Small intestine (tissue), 7 donors: ENCODE measurements around the gene ZSCAN16. TPM values are rescaled to one million over a fixed set of nuclear protein-coding genes. Genes with fewer than 3 reads are reported as not detected.

ENCODE experiments used
- DNase-seq, 2 donors: peaks; one replicate each; pipeline versions ENCODE4 v3.0.0 to v3.0.0-alpha.2; 2013
- FAIRE-seq: peaks from 2 replicates; lab custom pipeline; 2012; peaks lifted over from hg19 to GRCh38; lab: Jason Lieb, UNC
- H3K27ac ChIP-seq, 3 donors: one replicate each; pipeline ENCODE4 v1.5.1; 2013; ENCODE audit warnings: low read length in 2 of 3, mild to moderate bottlenecking in 2 of 3, control low read depth in 1 of 3, inconsistent platforms in 1 of 3, low read depth in 1 of 3, moderate library complexity in 1 of 3
- H3K27me3 ChIP-seq, 3 donors: one replicate each; pipeline ENCODE4 v1.6.1; 2013; ENCODE audit warnings: low read length in 3 of 3, inconsistent platforms in 1 of 3; ENCODE audit not compliant: control insufficient read depth in 3 of 3, insufficient read depth in 3 of 3
- H3K36me3 ChIP-seq, 3 donors: one replicate each; pipeline ENCODE4 v1.6.1; 2013; ENCODE audit warnings: low read length in 3 of 3, inconsistent platforms in 1 of 3, low read depth in 1 of 3, mild to moderate bottlenecking in 1 of 3, moderate library complexity in 1 of 3; ENCODE audit not compliant: control insufficient read depth in 3 of 3, insufficient read depth in 2 of 3
- H3K4me1 ChIP-seq, 3 donors: one replicate each; pipeline ENCODE4 v1.6.1; 2013; ENCODE audit warnings: low read length in 2 of 3, inconsistent platforms in 1 of 3, low read depth in 1 of 3, mild to moderate bottlenecking in 1 of 3, moderate library complexity in 1 of 3; ENCODE audit not compliant: control insufficient read depth in 3 of 3, insufficient read depth in 2 of 3
- H3K4me3 ChIP-seq, 3 donors: one replicate each; pipeline ENCODE4 v1.5.1; 2013; ENCODE audit warnings: low read length in 3 of 3, control low read depth in 1 of 3, inconsistent platforms in 1 of 3, low read depth in 1 of 3, mild to moderate bottlenecking in 1 of 3, moderate library complexity in 1 of 3
- H3K9me3 ChIP-seq, 2 donors: one replicate each; pipeline ENCODE4 v1.6.1; 2013; ENCODE audit warnings: low read depth in 1 of 2, low read length in 1 of 2; ENCODE audit not compliant: control insufficient read depth in 2 of 2, insufficient read depth in 1 of 2
- WGBS, 3 donors: extraction: QIAGEN DNeasy Blood & Tissue Kit; methylation state at CpG; one replicate each; pipeline ENCODE4 v1.1.7; 2013; 5-methylcytosine and 5-hydroxymethylcytosine counted together
- polyA plus RNA-seq, 4 donors: library from polyadenylated mRNA; stranded (reverse) in 3 of 4; unstranded in 1 of 4; fragments of 200-250 nt in 3 of 4; fragments of 120-200 nt in 1 of 4; gene quantifications; one replicate each; pipeline versions ENCODE4 v1.2.1 to v1.2.3, GENCODE V29; 2013
- donor health status: healthy with polysubstance abuse.
- donor health status: control.
- donor health status: control.
- donor health status: Bipolar disorder and iron deficiency.
- donor health status: healthy.

Gene ZSCAN16
- polyA plus RNA-seq, 4 donors, result 8.6 to 15.4 (median 10.5) TPM

DNA sequence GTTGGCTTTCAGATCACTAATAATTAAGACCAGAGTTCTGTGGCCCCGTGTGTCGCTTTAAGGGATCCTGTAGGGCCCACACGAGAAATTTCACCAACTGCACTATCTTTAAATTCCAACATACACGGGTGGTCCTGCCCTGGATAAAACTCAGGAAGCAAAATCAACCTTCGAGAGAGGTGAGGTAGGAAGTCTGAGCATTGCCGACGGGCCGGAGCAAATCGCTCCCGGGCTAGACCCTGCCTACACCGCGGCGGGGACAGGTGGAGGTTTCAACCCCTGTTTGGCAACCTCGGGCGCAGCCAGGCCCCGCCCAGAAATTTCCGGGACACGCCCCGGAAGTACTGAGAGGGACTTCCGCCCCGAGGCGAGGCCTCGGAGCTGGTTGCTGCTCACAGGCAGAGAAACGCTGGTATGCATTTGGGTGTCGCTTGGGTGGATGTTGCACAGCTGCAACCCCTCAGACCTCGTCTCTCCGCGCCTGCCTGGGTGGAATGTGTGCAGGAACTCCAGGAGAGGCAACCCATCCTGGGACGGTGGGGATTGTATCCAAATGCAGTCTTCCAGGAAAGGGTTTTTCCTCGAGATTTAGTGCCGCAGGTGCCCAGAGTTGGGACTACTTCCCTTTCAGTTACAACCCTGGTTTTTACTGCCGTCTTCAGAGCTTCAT lies 37.1 kb downstream of the ZSCAN16 start:
- DNase-seq, result peak; percentile 65 to 91
- FAIRE-seq, result no peak
- H3K9me3 ChIP-seq, result no peaks in the 10 kb centered on the region
- no peaks in the 10 kb centered on the region for H3K36me3 ChIP-seq
- peak overlapping the region; percentile 43 to 67 (median 47) for H3K4me3 ChIP-seq
- 4 to 20% (median 18%) methylated on average over 32 of the region's 32 CpGs for WGBS, 3 donors
- H3K4me1 ChIP-seq, result peaks cover 0 to 3% (median 0%) of the 10 kb centered on the region in 3 donors
- peak overlapping the region in 1 of 3 donors; percentile 41 for H3K27ac ChIP-seq
- H3K27me3 ChIP-seq, result no peaks in the 10 kb centered on the region

GRCh38 chr6:28165563-28165962 lies 41.2 kb downstream of the ZSCAN16 start:
- FAIRE-seq, result no peak
- 73 to 86% (median 77%) methylated on average over 1 of the region's 1 CpG for WGBS, 3 donors
- no peak for DNase-seq

DNA sequence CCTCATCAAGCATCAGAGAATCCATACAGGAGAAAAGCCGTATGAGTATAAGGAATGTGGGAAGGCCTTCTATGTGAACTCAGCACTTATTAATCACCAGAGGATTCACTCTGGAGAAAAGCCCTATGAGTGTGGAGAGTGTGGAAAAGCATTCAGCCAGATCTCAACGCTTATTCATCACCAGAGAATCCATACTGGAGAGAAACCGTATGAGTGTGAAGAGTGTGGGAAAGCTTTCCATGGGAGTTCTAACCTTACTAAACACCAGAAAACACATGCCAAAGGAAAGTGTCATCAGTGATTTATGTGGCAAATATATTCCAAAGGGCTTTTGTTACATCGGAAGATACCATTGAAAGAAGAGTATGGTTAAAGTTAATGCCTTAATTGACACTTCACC lies 42.7 kb downstream of the ZSCAN16 start:
- H3K4me1 ChIP-seq, result no peaks in the 10 kb centered on the region
- FAIRE-seq (no peak), DNase-seq (no peak)
- H3K4me3 ChIP-seq, result no peak overlapping the region
- H3K9me3 ChIP-seq, result no peaks in the 10 kb centered on the region
- H3K27me3 ChIP-seq, result no peaks in the 10 kb centered on the region
- no peaks in the 10 kb centered on the region for H3K36me3 ChIP-seq
- no peak overlapping the region for H3K27ac ChIP-seq
- 85 to 87% (median 86%) methylated on average over 4 of the region's 4 CpGs for WGBS, 3 donors

More at GRCh38 chr6:28165563-28165962, 41.2 kb downstream of the ZSCAN16 start:
- Histone ChIP-seq H3K27me3 (no peaks in the 10 kb centered on the region), H3K27ac (no peak overlapping the region), H3K36me3 (no peaks in the 10 kb centered on the region), H3K9me3 (no peaks in the 10 kb centered on the region), H3K4me3 (no peak overlapping the region), H3K4me1 (peaks cover 0 to 3% (median 0%) of the 10 kb centered on the region in 3 donors)

GRCh38 chr6:28167926-28168325 lies 43.5 kb downstream of the ZSCAN16 start:
- no peaks in the 10 kb centered on the region for H3K27me3 ChIP-seq
- WGBS, 3 donors, result 56 to 71% (median 58%) methylated on average over 1 of the region's 1 CpG
- no peaks in the 10 kb centered on the region for H3K9me3 ChIP-seq
- no peaks in the 10 kb centered on the region for H3K4me1 ChIP-seq
- H3K27ac ChIP-seq, result no peak overlapping the region
- no peak for DNase-seq
- H3K4me3 ChIP-seq, result no peak overlapping the region
- no peak for FAIRE-seq
- no peaks in the 10 kb centered on the region for H3K36me3 ChIP-seq

GRCh38 chr6:28171271-28171670 lies 46.9 kb downstream of the ZSCAN16 start:
- Histone ChIP-seq H3K27me3 (peaks cover 0 to 3% (median 2%) of the 10 kb centered on the region in 3 donors), H3K36me3 (no peaks in the 10 kb centered on the region), H3K9me3 (no peaks in the 10 kb centered on the region), H3K4me1 (no peaks in the 10 kb centered on the region), H3K4me3 (no peak overlapping the region), H3K27ac (no peak overlapping the region)
- 57 to 81% (median 74%) methylated on average over 2 of the region's 2 CpGs for WGBS, 3 donors
- DNase-seq (no peak), FAIRE-seq (no peak)

DNA sequence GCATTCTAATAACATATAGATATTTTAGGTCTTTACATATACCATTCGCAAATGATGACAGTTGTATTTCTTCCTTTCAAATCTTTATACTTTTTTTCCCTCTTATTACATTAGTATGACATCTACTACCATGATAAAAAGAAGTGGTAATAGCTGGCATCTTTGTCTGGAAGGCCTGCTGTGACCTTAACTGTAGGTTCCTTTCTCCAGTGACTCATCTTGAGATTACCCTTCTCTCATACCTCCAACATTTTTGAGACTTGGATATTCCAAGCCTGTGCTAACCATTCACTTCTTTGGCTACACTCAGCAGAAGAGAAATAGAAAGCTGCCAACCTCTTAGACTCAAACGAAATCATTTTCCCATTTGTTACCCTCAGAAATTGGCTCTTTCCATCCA lies 47.6 kb downstream of the ZSCAN16 start:
- no peak overlapping the region for H3K27ac ChIP-seq
- H3K9me3 ChIP-seq, result no peaks in the 10 kb centered on the region
- no peaks in the 10 kb centered on the region for H3K36me3 ChIP-seq
- no peak overlapping the region for H3K4me3 ChIP-seq
- WGBS, 3 donors, result 91 to 95% (median 91%) methylated on average over 2 of the region's 2 CpGs
- no peak for FAIRE-seq
- H3K4me1 ChIP-seq, result no peaks in the 10 kb centered on the region
- peaks cover 0 to 3% (median 2%) of the 10 kb centered on the region in 3 donors for H3K27me3 ChIP-seq
- DNase-seq, result no peak

DNA sequence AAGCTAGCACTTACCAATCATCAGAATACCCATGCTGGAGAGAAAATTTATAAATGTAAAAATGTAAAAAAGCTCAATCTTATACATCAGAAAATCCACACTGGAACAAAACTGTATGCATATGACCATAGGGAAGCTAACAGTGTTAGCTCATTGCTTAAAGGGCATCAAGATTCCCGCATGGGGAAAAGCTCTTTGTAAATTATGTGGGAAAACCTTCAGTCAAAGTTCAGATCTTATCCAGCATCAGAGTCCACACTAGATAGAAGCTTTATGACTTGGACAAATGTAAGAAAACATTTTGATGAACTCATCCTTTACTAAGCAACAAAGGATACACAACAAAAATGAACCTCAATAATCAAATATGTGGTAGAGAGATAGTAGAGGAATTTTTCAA lies 52.0 kb downstream of the ZSCAN16 start:
- H3K36me3 ChIP-seq, result no peaks in the 10 kb centered on the region
- WGBS, 3 donors, result 76 to 95% (median 90%) methylated on average over 1 of the region's 1 CpG
- DNase-seq (no peak), FAIRE-seq (no peak)
- H3K27me3 ChIP-seq, result peaks cover 0 to 3% (median 2%) of the 10 kb centered on the region in 3 donors
- H3K27ac ChIP-seq, result no peak overlapping the region
- H3K9me3 ChIP-seq, result no peaks in the 10 kb centered on the region
- no peak overlapping the region for H3K4me3 ChIP-seq
- H3K4me1 ChIP-seq, result no peaks in the 10 kb centered on the region
